GM18907 (cell line): ENCODE results near the gene ZNF318.
"Not testable (repeated sequence)": the region's sequence is repeated elsewhere in the genome, so short reads cannot be mapped to it uniquely, and the experiment has no call there.

Experiments
- ATAC-seq: cut with Tn5 transposase; IDR thresholded peaks from one replicate; pipeline ENCODE4 v1.9.1; 2021; ENCODE audit warnings: mild to moderate bottlenecking, moderate library complexity; ENCODE audit not compliant: unreplicated experiment

The ZNF318 gene

DNA sequence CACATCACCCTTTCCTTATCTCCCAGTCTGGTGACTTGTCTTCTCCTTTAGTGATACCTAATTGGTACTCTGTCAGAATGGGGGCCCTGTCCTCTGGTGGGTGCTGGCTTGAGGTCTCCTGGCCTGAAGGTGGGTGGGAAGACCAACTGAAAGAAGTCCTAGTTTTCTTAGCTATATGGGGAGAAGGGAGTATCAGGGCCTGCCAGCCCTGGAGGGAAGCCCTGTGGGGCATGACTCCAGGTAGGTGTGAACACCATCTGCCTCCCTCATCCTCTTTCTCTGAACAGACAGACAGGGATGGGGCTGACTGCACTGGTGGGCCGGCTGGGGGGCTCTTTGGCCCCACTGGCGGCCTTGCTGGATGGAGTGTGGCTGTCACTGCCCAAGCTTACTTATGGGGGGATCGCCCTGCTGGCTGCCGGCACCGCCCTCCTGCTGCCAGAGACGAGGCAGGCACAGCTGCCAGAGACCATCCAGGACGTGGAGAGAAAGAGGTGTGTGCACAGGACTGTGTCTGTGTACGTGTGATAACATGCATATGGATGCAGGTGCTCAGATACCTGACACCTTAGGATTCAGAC is 65.6 kb downstream of the ZNF318 start:
- no peak for ATAC-seq

GRCh38 chr6:43303006-43303405 is 66.4 kb downstream of the ZNF318 start:
- ATAC-seq = not testable (repeated sequence)

DNA sequence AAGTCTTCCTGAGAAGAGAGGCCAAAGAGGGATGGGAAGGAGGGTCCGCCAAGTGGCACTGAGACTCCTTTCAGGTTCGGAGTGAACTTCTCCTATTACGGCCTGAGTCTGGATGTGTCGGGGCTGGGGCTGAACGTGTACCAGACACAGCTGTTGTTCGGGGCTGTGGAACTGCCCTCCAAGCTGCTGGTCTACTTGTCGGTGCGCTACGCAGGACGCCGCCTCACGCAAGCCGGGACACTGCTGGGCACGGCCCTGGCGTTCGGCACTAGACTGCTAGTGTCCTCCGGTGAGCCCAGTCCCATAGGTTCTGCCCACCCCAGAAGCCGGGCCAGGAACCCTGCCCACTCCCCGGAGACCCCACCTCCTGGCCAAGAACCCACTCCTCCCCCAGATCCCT is 67.3 kb downstream of the ZNF318 start:
- ATAC-seq = no peak

DNA sequence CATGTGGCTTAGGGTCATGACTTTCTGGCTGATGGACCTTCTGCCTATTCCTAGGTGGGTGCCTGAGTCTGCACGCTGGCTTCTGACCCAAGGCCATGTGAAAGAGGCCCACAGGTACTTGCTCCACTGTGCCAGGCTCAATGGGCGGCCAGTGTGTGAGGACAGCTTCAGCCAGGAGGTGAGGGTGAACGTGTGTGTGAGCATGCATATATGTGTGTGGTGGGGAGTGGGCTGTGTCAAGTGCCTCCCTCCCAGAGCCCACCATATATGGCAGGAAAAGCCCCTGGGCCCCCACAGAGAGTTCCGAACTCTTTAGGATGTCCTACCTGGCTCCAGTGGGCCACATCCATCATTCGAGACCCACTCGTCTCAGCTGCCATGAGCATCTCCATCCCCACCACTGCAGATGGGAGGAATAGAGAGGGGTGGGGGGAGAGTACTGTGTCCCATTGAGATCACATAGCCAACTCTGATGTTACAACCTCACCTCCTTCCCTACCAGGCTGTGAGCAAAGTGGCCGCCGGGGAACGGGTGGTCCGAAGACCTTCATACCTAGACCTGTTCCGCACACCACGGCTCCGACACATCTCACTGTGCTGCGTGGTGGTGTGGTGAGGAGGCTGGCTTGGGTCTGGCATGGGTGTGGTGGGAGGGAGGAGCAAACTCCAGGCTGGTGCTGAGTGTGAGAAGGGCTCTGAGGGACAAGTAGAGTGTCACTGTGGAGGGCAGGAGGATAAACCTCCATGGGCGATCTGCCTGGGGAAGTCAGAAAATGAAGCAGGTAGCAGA is 68.2 kb downstream of the ZNF318 start:
- no peak for ATAC-seq

DNA sequence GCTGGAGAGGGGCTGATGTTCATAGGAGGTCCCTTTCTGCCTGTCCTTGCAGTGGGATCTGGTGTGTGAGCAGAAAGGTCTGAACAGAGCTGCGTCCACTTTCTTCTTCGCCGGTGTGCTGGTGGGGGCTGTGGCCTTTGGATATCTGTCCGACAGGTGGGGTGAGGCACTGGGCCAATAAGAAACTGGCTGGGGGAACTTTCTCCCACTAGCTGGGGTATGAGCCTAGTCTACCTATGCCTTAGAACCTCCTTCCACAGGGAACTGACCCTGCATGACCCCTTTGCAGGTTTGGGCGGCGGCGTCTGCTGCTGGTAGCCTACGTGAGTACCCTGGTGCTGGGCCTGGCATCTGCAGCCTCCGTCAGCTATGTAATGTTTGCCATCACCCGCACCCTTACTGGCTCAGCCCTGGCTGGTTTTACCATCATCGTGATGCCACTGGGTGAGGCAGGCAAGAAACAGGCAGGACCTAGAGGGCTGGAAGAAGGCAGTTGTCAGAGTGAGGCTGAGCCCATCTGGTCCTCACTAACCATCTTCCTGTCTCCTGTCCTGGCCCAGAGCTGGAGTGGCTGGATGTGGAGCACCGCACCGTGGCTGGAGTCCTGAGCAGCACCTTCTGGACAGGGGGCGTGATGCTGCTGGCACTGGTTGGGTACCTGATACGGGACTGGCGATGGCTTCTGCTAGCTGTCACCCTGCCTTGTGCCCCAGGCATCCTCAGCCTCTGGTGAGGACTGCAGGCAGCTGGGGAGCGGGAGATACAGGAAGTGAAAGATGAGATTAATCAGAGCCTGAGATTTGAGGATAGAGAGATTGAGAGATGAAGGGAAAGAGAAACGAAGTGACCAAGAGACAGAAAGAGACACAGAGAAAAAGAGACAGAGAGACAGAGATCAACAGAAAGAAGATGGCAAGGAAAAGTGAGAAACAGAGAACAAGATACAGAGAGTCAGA is 69.8 kb downstream of the ZNF318 start:
- no peak for ATAC-seq

- ATAC-seq = no peak
Measured at GRCh38 chr6:43298565-43299337, 70.7 kb downstream of the ZNF318 start.

- ATAC-seq = no peak
Measured at GRCh38 chr6:43297644-43298564, 71.5 kb downstream of the ZNF318 start, which contains the start of gene SLC22A7. SLC22A7 (plus strand) TSS chr6:43298260; CDS start chr6:43298359, 99 bp downstream.

- no peak for ATAC-seq
Measured at GRCh38 chr6:43296780-43297497, 72.5 kb downstream of the ZNF318 start.

- no peak for ATAC-seq
Measured at GRCh38 chr6:43295456-43295855, 74.0 kb downstream of the ZNF318 start.

- no peak for ATAC-seq
Measured at GRCh38 chr6:43294536-43294935, 74.9 kb downstream of the ZNF318 start.

DNA sequence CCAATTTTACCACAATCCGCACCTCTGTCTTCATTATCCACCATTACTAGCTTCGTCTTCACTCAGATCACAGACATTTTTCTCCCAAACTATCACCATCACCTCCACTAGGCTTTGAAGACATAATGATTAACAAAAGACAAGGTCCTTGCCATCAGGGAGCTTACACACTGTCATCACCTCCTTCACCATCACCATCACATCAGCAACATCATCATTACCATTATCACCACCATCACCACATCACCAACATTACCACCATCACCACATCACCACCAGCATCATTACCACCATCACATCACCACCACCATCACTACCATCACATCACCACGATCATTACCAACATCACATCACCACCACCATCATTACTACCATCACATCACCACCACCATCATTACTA is 75.7 kb downstream of the ZNF318 start:
- no peak for ATAC-seq

DNA sequence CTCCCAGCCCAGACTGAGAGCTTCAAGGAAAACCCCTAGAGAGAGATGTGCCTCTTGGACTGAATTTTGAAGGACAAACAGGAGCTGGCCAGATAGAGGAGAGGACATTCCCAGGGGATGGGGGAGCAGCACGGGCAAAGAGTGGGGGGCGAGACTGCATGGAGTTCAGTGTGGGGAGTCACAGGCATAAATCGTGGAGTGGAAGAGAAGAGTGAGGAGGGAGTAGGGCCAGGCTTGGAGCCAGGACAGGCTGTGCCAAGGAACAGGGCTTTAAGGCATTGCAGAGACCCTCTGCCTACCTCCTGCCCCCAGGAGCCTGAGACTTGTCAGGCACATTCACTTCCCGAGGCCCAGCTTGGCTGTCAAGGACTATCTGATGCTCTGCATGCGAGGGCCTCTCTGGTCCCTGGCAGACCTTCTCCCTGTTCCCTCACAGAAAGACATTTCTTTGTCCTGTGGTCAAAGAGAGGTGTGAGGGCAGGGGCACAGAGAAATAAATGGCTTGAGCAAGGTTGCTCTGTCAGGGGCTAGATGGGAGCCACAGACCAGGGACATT is 76.6 kb downstream of the ZNF318 start:
- no peak for ATAC-seq

GRCh38 chr6:43292341-43292740 is 77.1 kb downstream of the ZNF318 start:
- no peak for ATAC-seq

DNA sequence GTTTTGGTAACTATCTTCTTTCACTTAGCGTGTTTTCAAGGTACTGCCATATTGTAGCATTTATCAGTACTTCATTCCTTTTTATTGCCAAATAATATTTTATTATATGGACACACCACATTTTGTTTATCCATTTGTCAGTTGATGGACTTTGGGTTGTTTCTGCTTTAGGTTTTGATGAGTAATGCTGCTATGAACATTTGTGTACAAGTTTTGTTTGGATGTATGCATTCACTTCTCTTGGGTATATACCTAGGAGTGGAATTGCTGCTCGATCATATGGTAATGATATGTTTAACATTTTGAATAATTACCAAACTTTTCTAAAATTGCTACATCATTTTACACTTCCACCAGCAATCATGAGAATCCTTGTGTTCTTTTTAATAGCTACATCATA is 77.7 kb downstream of the ZNF318 start:
- ATAC-seq = no peak

- ATAC-seq = no peak
Measured at GRCh38 chr6:43290905-43291355, 78.5 kb downstream of the ZNF318 start.

DNA sequence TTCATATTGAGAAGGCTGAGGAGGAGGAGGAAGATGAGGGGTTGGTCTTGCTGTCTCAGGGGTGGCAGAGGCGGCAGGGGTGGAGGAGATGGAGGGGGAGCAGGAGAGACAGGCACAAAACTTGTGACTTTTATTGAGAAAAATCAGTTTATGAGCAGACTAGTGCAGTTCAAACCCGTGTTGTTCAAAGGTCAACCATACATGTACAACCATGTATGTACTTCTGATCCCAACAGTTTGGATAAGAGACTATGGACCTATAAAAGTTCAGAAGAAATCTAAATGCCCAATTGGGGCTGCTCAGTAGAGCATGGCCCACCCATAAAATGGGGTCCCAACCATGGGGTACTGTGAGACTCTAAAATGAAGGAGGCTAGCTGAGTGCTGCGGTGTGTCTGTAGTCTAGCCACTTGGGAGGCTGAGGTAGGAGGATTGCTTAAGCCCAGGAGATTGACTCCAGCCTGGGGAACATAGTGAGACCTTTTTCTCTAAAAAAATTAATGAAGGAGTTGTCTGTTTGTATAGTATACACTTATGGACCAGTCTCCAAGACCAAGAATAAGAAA is 79.0 kb downstream of the ZNF318 start:
- no peak for ATAC-seq

DNA sequence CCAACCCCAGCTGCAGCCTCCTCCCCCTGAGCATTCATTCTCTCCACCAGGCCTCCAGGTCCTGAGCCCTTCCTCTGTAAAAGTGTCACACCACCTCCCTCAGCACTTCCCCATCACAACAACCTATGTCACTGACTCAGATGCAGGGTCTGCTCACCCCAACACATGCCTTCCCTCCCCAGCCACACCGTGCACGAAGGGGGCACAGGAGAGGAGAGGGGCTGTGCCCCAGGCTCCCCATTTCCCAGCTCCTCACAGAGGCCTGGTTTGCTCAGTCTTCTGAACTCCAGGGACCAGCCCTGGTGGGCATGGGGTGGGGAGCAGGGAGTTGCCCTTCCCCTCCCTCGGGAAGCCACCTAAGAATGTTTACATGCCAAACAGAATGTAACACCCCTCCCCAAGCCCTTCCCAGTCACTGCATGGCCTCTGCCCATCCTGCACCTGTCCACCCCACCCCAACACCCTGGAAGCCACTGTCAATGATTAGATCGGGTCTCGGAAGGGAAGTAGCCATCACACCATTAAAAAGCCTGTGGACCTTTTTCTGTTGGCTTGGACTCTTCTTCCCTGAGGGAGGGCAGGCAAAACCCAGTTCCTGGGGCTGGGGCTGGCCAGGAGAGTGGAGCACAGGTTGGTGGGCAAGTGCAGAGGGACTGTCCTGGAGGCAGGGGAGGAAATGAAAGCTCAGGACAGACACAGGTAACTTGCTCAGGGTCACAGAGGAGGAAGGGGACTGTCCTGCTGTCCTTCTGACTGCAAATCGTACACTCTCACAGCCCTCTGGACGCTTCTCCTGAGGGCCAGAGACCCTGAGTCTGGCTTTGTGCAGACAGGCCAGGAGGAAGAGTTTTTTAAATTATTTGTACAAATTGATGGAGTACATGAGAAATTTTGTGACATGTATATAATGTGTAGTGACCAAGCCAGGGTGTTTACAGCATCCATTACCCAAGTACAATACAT is 81.4 kb downstream of the ZNF318 start:
- ATAC-seq = no peak
